SH-SY5Y (cell line): ENCODE measurements around the gene CLEC1A.

Experiments
- GATA2 ChIP-seq: IDR thresholded peaks from 2 replicates; pipeline ENCODE4 v1.6.1; 2011; ENCODE audit warnings: mild to moderate bottlenecking, low read depth, low read length
- GATA3 ChIP-seq: IDR thresholded peaks from 2 replicates; pipeline ENCODE4 v1.6.1; 2011; ENCODE audit warnings: low read depth, mild to moderate bottlenecking, low read length, moderate library complexity

GRCh38 chr12:10086387-10086786 lies 12.4 kb downstream of the CLEC1A start:
- no peak for TF ChIP-seq GATA2
- no peak for TF ChIP-seq GATA3
